ENCODE measurements around the gene C10orf90.

- TF ChIP-seq TAF1 (IDR thresholded peaks at IDR 0.05; ENCODE audit: low read depth) (no peak), EGR1 (IDR thresholded peaks at IDR 0.05) (no peak), MAX (IDR thresholded peaks at IDR 0.05) (no peak), TEAD4 (IDR thresholded peaks at IDR 0.05) (no peak), FOXM1 (IDR thresholded peaks at IDR 0.05; ENCODE audit: borderline replicate concordance, low read depth) (no peak), EP300 (IDR thresholded peaks at IDR 0.05; ENCODE audit: borderline replicate concordance) (no peak)
Observed at GRCh38 chr10:126533644-126534043, 136.8 kb downstream of the C10orf90 start.

Measured in Ishikawa (cell line).